ENCODE results near the gene TMEM147. TPM values are rescaled to one million over a fixed set of nuclear protein-coding genes. Genes with fewer than 3 reads are reported as not detected.

TMEM147 gene
- total and polyA plus RNA-seq, 2 donors (not counting 3 experiments of a cell fraction or from before 2014, with no cell fraction given), result 75.8 to 214 TPM

GRCh38 chr19:35552534-35553384, 7.3 kb downstream of the TMEM147 start:
- Histone ChIP-seq H2AFZ (ENCODE audit: low read depth, low read length) (no peak overlapping the region), H3K4me3 (replicated peaks in 1 of 3; ENCODE audit: insufficient read depth in 1 of 3, low read depth in 1 of 3, low read length in 3 of 3) (no peak overlapping the region), H3K27me3 (ENCODE audit: control insufficient read depth in 2 of 2, insufficient read depth in 2 of 2, low read length in 2 of 2) (no peaks in the 10 kb centered on the region), H3K4me1 (ENCODE audit: control insufficient read depth, extremely low read depth, insufficient read depth, low read length) (no peaks in the 10 kb centered on the region), H3K9me1 (replicated peaks; ENCODE audit: control insufficient read depth, extremely low read depth, insufficient read depth, low read length) (no peaks in the 10 kb centered on the region), H4K20me1 (replicated peaks; ENCODE audit: control insufficient read depth, extremely low read depth, insufficient read depth, low read length) (no peaks in the 10 kb centered on the region), H3K36me3 (ENCODE audit: control insufficient read depth in 2 of 2, extremely low read depth in 1 of 2, insufficient read depth in 2 of 2, low read length in 2 of 2) (no peaks in the 10 kb centered on the region), H3K9me3 (replicated peaks; ENCODE audit: control insufficient read depth, insufficient read depth, low read length) (no peaks in the 10 kb centered on the region), H3K27ac (ENCODE audit: insufficient read depth, low read depth, low read length) (no peak overlapping the region), H3K9ac (replicated peaks; ENCODE audit: extremely low read depth, insufficient read depth, low read length) (no peak overlapping the region), H3K4me2 (ENCODE audit: insufficient read depth, low read length) (no peak overlapping the region), H3K79me2 (ENCODE audit: control insufficient read depth, insufficient read depth, low read length) (no peaks in the 10 kb centered on the region)
- ChIA-PET CTCF (interaction anchor here (1.7 kb wide), 1 partner anchor 43 kb away, joined by 4 read pairs; no protein-coding TSS in a partner anchor), POLR2A (no interaction called here)
- no peak for FAIRE-seq
- intact Hi-C loops (cut with micrococcal nuclease) (no loop called here), dilution Hi-C loops (cut with MboI; ENCODE audit: extremely low pct_ligation_motif_present, low sequenced_read_pairs) (no loop called here)
- no peak for TF ChIP-seq GATA2 (IDR thresholded peaks at IDR 0.05; ENCODE audit: insufficient read depth, insufficient read length, low read depth, low read length)
- no peak for TF ChIP-seq MYC (IDR thresholded peaks at IDR 0.05; ENCODE audit: low read depth, low read length)
- TF ChIP-seq, protein P1, sequence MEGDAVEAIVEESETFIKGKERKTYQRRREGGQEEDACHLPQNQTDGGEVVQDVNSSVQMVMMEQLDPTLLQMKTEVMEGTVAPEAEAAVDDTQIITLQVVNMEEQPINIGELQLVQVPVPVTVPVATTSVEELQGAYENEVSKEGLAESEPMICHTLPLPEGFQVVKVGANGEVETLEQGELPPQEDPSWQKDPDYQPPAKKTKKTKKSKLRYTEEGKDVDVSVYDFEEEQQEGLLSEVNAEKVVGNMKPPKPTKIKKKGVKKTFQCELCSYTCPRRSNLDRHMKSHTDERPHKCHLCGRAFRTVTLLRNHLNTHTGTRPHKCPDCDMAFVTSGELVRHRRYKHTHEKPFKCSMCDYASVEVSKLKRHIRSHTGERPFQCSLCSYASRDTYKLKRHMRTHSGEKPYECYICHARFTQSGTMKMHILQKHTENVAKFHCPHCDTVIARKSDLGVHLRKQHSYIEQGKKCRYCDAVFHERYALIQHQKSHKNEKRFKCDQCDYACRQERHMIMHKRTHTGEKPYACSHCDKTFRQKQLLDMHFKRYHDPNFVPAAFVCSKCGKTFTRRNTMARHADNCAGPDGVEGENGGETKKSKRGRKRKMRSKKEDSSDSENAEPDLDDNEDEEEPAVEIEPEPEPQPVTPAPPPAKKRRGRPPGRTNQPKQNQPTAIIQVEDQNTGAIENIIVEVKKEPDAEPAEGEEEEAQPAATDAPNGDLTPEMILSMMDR (IDR thresholded peaks at IDR 0.05; ENCODE audit: extremely low read depth in 1 of 2, insufficient read depth in 1 of 2, low read depth in 1 of 2, low read length in 2 of 2), result no peak
- no peak for TF ChIP-seq POLR2A (IDR thresholded peaks at IDR 0.05; ENCODE audit: low read depth, low read length)
- TF ChIP-seq EZH2 (IDR thresholded peaks at IDR 0.05; ENCODE audit: borderline replicate concordance, low read depth, low read length, severe bottlenecking), result no peak
- TF ChIP-seq JUN (IDR thresholded peaks at IDR 0.05; ENCODE audit: borderline replicate concordance, insufficient read depth, insufficient read length, low read depth), result no peak
- no peak for TF ChIP-seq FOS (IDR thresholded peaks at IDR 0.05; ENCODE audit: borderline replicate concordance, insufficient read depth, low read length)
- TF ChIP-seq POLR2AphosphoS5 (IDR thresholded peaks at IDR 0.05; ENCODE audit: insufficient read depth, low read depth, low read length), result no peak
- TF ChIP-seq, protein P2, sequence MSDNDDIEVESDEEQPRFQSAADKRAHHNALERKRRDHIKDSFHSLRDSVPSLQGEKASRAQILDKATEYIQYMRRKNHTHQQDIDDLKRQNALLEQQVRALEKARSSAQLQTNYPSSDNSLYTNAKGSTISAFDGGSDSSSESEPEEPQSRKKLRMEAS (IDR thresholded peaks at IDR 0.05; ENCODE audit: insufficient read depth, insufficient read length), result no peak
- no peak for DNase-seq (ENCODE audit: low read depth, low spot score)
- BruUV-seq (replicated peaks), result no TSS peak
